ENCODE measurements around the gene PTPN23.

PTPN23 gene

GRCh38 chr3:47379411-47379899, 1.4 kb upstream of the PTPN23 start:
- no peak for TF ChIP-seq CTCF (IDR thresholded peaks at IDR 0.05; ENCODE audit: extremely low read depth, insufficient read depth, missing control alignments)
- no peak for DNase-seq (ENCODE audit: low spot score)
- in situ Hi-C loops (cut with MboI; ENCODE audit: low pct_unique_long_range_greater_than_20kb, low sequenced_read_pairs, unreplicated experiment): no loop called here

GRCh38 chr3:47380026-47380600, 708 bp upstream of the PTPN23 start:
- DNase-seq (ENCODE audit: low spot score): no peak
- in situ Hi-C loops (cut with MboI; ENCODE audit: low pct_unique_long_range_greater_than_20kb, low sequenced_read_pairs, unreplicated experiment): no loop called here
- no peak for TF ChIP-seq CTCF (IDR thresholded peaks at IDR 0.05; ENCODE audit: extremely low read depth, insufficient read depth, missing control alignments)

GRCh38 chr3:47381317-47382157, 716 bp downstream of the PTPN23 start:
- peak; percentile 88 for DNase-seq (ENCODE audit: low spot score)
- TF ChIP-seq CTCF (IDR thresholded peaks at IDR 0.05; ENCODE audit: extremely low read depth, insufficient read depth, missing control alignments): no peak
- in situ Hi-C loops (cut with MboI; ENCODE audit: low pct_unique_long_range_greater_than_20kb, low sequenced_read_pairs, unreplicated experiment): no loop called here

- DNase-seq (ENCODE audit: low spot score): no peak
- TF ChIP-seq CTCF (IDR thresholded peaks at IDR 0.05; ENCODE audit: extremely low read depth, insufficient read depth, missing control alignments): no peak
- in situ Hi-C loops (cut with MboI; ENCODE audit: low pct_unique_long_range_greater_than_20kb, low sequenced_read_pairs, unreplicated experiment): no loop called here
Observed at GRCh38 chr3:47384425-47384824, 3.6 kb downstream of the PTPN23 start.

- in situ Hi-C loops (cut with MboI; ENCODE audit: low pct_unique_long_range_greater_than_20kb, low sequenced_read_pairs, unreplicated experiment): no loop called here
- no peak for DNase-seq (ENCODE audit: low spot score)
- TF ChIP-seq CTCF (IDR thresholded peaks at IDR 0.05; ENCODE audit: extremely low read depth, insufficient read depth, missing control alignments): no peak
Observed at GRCh38 chr3:47385007-47385406, 4.2 kb downstream of the PTPN23 start.

- in situ Hi-C loops (cut with MboI; ENCODE audit: low pct_unique_long_range_greater_than_20kb, low sequenced_read_pairs, unreplicated experiment): no loop called here
- no peak for TF ChIP-seq CTCF (IDR thresholded peaks at IDR 0.05; ENCODE audit: extremely low read depth, insufficient read depth, missing control alignments)
- no peak for DNase-seq (ENCODE audit: low spot score)
Observed at GRCh38 chr3:47385796-47386195, 5.0 kb downstream of the PTPN23 start.

Measured in GM13977 (cell line).